Ovary (tissue), 10 donors: ENCODE measurements around the gene GALNT16. TPM values are rescaled to one million over a fixed set of nuclear protein-coding genes. Genes with fewer than 3 reads are reported as not detected.
A peak's percentile ranks its signal among the peaks of the same experiment; 100 is the strongest.
"Not testable (repeated sequence)": the region's sequence is repeated elsewhere in the genome, so short reads cannot be mapped to it uniquely, and the experiment has no call there.

Source experiments
- DNase-seq, 5 donors: peaks; one replicate each; pipeline ENCODE4 v3.0.0-alpha.2; 2019 to 2020
- H3K27ac ChIP-seq, 2 donors: fragments of 200-600 bp; one replicate each; pipeline versions ENCODE4 v1.5.1 to v1.8.0; 2019 to 2022
- H3K27me3 ChIP-seq: fragments of 200-600 bp; one replicate; pipeline ENCODE4 v1.8.0; 2022
- H3K36me3 ChIP-seq: fragments of 200-600 bp; sonication (generic); one replicate; pipeline ENCODE4 v1.5.1; 2019
- H3K4me1 ChIP-seq: one replicate; pipeline ENCODE4 v1.8.1; 2013; ENCODE audit warnings: mild to moderate bottlenecking, moderate library complexity; ENCODE audit not compliant: insufficient read depth
- H3K4me3 ChIP-seq: fragments of 200-600 bp; sonication (generic); one replicate; pipeline ENCODE4 v1.5.1; 2017
- H3K9me3 ChIP-seq, 2 donors: fragments of 200-600 bp in 1 of 2; sonication (generic) in 1 of 2; one replicate each; pipeline versions ENCODE4 v1.5.1 to v1.8.1; 2013 to 2019; ENCODE audit warnings: mild to moderate bottlenecking in 1 of 2, moderate library complexity in 1 of 2
- CTCF ChIP-seq, 3 donors: fragments of 450-650 bp in 2 of 3; fragments of 200-600 bp in 1 of 3; IDR thresholded peaks; one replicate each; pipeline versions ENCODE4 v1.5.1 to v1.8.0; 2016 to 2022; ENCODE audit warnings: antibody characterized with exemption in 3 of 3, mild to moderate bottlenecking in 1 of 3
- EP300 ChIP-seq: sonication (generic); formaldehyde crosslinking; IDR thresholded peaks from one replicate; pipeline ENCODE4 v1.6.1; 2017; ENCODE audit warnings: antibody characterized with exemption
- POLR2A ChIP-seq: fragments of 450-650 bp; IDR thresholded peaks from one replicate; pipeline ENCODE4 v1.6.1; 2017; ENCODE audit warnings: antibody characterized with exemption, mild to moderate bottlenecking, moderate library complexity
- WGBS, 3 donors: extraction: QIAGEN DNeasy Blood & Tissue Kit in 1 of 3; methylation state at CpG; one replicate each; pipeline versions ENCODE4 v1.1.5 to v1.1.7; 2013 to 2017; 5-methylcytosine and 5-hydroxymethylcytosine counted together
- intact Hi-C, 4 donors: fragments of 100-400 bp; cut with DNase I; formaldehyde crosslinking; loops; one replicate each; pipeline versions ENCODE4 v1.11.0 to v1.15.1; 2022 to 2023
- long read RNA-seq, 3 donors: library from polyadenylated mRNA in 2 of 3; unstranded in 2 of 3; transcript quantifications; one replicate each; pipeline ENCODE4 v2.0.0 and lab custom pipeline, GENCODE V29; 2021 to 2026
- polyA plus RNA-seq, 2 donors: library from polyadenylated mRNA; stranded (reverse); fragments of 200-250 nt in 1 of 2; fragments of 350-450 nt in 1 of 2; fragmentation: Illumina TruSeq in 1 of 2; extraction: RNeasy Lipid Tissue Mini Kit (QIAGEN cat#74804) in 1 of 2; gene quantifications; one replicate each; pipeline ENCODE4 v1.2.3, GENCODE V29; 2013 to 2014
- total RNA-seq, 7 donors: library from RNA; depleted of rRNA in 2 of 7; stranded (reverse); fragments of >200 nt in 2 of 7; fragmentation: NEBNext Ultra II Directional in 3 of 7; extraction: Animal tissue kit (Norgen Biotek cat#: 25700) in 3 of 7; gene quantifications; one replicate each; pipeline versions ENCODE4 v1.1.0 to v1.2.4, GENCODE V29; 2016 to 2023
- donor health status: DM: no; HTN: no; CAD: no; lungs with moderate emphysema.
- donor health status: DM: no; HTN: no; CAD: no.
- donor health status: Bipolar disorder and iron deficiency.
- donor health status: DM: yes; HTN: yes; CAD: no.
- donor health status: DM: no; HTN: no; CAD: no.
- donor health status: DM: yes; HTN: yes; CAD: no.

The GALNT16 gene
- total RNA-seq = 1 to 10 TPM in 5 of 7 donors, under 1 TPM in 2; 0.36 to 3.6 (median 2.0) TPM
- 1 to 10 TPM; 1.3 to 5.3 TPM for polyA plus RNA-seq
- long read RNA-seq, donor 1, full-length matches to known transcripts = 3 of 4 reads
- long read RNA-seq, donor 1, partial matches to known transcripts = 1 of 4 reads
- long read RNA-seq, donor 1, other reads (novel, unspliced or antisense) = 0 of 4 reads
- long read RNA-seq, donor 2, full-length matches to known transcripts = 2 of 2 reads
- long read RNA-seq, donor 2, partial matches to known transcripts = 0 of 2 reads
- long read RNA-seq, donor 2, other reads (novel, unspliced or antisense) = 0 of 2 reads
- long read RNA-seq, donor 3, partial matches to known transcripts = 0 of 4 reads
- long read RNA-seq, donor 3, other reads (novel, unspliced or antisense) = 1 of 4 reads

DNA sequence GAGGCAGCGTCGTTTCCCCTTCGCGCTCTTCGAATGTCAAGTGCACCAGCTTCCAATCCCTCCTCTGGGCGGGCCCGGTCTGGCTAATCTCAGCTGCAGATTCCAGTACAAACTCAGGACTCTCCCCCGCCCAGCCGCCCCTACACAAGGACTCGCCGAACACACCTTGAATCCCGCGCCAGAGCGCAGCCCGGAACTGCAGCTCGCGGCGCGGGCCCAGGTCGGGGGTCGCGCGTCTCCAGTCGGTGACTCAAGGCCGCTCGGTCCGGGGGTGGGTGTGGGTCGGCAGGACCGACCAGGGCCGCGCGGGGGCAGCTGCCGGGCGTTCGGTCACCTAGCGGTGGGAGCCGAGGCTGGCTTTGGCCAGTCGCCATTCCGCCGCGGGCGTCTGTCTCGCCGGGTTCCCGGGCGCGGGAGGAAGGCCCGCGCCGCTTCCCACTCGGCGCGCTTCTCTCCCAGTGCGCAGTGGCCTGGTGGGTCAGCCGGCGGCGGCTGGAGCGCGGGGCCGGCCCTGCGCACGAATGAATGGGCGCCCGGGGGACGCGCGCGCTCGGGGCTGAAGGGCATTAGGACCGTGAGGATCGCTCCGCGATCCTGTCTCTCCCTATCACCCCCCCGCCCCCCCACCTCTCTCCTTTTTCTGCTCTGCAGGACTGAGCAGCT lies at the start of gene GALNT16:
Gene GALNT16 (plus strand): TSS at position 632 of the 663 bp plus-strand sequence. CDS start 133 bp downstream, outside the sequence.
- Histone ChIP-seq H3K4me1 (peaks cover 2% of the 10 kb centered on the region), H3K36me3 (no peaks in the 10 kb centered on the region), H3K4me3 (peak within 1 kb of the TSS; percentile 53), H3K9me3 (no peaks in the 10 kb centered on the region), H3K27ac (no peak within 1 kb of the TSS), H3K27me3 (no peaks in the 10 kb centered on the region)
- TF ChIP-seq POLR2A (no peak), EP300 (no peak), CTCF (IDR thresholded peaks at IDR 0.05) (peak in 1 of 3 donors; percentile 8)
- intact Hi-C loops = no loop called here
- WGBS, 3 donors = 1% methylated on average over 47 to 74 of the region's 74 CpGs
- DNase-seq = peak in 2 of 5 donors; percentile 44 to 53

- DNase-seq = no peak
- Histone ChIP-seq H3K4me3 (no peak overlapping the region), H3K4me1 (no peaks in the 10 kb centered on the region), H3K9me3 (no peaks in the 10 kb centered on the region), H3K36me3 (no peaks in the 10 kb centered on the region), H3K27ac (no peak overlapping the region), H3K27me3 (no peaks in the 10 kb centered on the region)
- WGBS, 3 donors = 62 to 77% (median 67%) methylated on average over 2 of the region's 2 CpGs
- intact Hi-C loops = no loop called here
- no peak for TF ChIP-seq CTCF (IDR thresholded peaks at IDR 0.05)
- no peak for TF ChIP-seq EP300
- no peak for TF ChIP-seq POLR2A
Measured at GRCh38 chr14:69214393-69214792, 45.6 kb upstream of the GALNT16 start.

GRCh38 chr14:69217663-69218062 lies 42.3 kb upstream of the GALNT16 start:
- WGBS, 3 donors = 97 to 100% (median 99%) methylated on average over 2 to 3 of the region's 3 CpGs
- H3K4me3 ChIP-seq, H3K9me3 ChIP-seq, H3K4me1 ChIP-seq, DNase-seq, intact Hi-C loops, H3K27ac ChIP-seq, H3K36me3 ChIP-seq, H3K27me3 ChIP-seq: not testable (repeated sequence)

- 79 to 91% (median 84%) methylated on average over 4 of the region's 4 CpGs for WGBS, 3 donors
- H3K36me3 ChIP-seq = no peaks in the 10 kb centered on the region
- peaks cover 3% of the 10 kb centered on the region for H3K4me1 ChIP-seq
- DNase-seq = no peak
- TF ChIP-seq POLR2A = no peak
- TF ChIP-seq CTCF (IDR thresholded peaks at IDR 0.05) = no peak
- TF ChIP-seq EP300 = no peak
- no peaks in the 10 kb centered on the region for H3K27me3 ChIP-seq
- H3K4me3 ChIP-seq = no peak overlapping the region
- no peak overlapping the region for H3K27ac ChIP-seq
- intact Hi-C loops = no loop called here
- no peaks in the 10 kb centered on the region for H3K9me3 ChIP-seq
Measured at GRCh38 chr14:69224946-69225345, 35.0 kb upstream of the GALNT16 start.

DNA sequence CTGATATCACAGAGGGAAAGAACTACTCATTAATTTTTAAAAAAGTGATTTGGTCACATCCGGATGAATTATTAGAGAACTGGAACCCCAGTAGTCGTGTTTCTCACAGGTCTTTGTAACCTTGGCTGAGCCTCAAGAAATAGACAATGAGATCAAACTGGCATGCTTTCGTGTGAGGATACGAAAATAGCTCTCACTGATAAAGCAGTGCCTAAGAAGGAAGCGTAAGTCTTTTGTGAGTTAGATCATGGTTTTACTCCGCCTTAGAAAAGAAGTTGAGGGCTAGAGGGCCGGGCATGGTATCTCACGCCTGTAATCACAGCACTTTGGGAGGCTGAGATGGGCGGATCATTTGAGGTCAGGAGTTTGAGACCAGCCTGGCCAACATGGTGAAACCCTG lies 33.8 kb upstream of the GALNT16 start:
- no peak for TF ChIP-seq CTCF (IDR thresholded peaks at IDR 0.05)
- no peak for TF ChIP-seq POLR2A
- no peak for TF ChIP-seq EP300
- Histone ChIP-seq H3K9me3 (no peaks in the 10 kb centered on the region), H3K27ac (no peak overlapping the region), H3K4me3 (no peak overlapping the region), H3K4me1 (peaks cover 3% of the 10 kb centered on the region), H3K36me3 (no peaks in the 10 kb centered on the region), H3K27me3 (no peaks in the 10 kb centered on the region)
- no peak for DNase-seq
- WGBS, 3 donors = 36 to 45% (median 42%) methylated on average over 9 of the region's 9 CpGs
- intact Hi-C loops = no loop called here
